GM21526 (cell line): Measurements from ENCODE around the gene BHMT2.

ENCODE experiments used
- ATAC-seq: cut with Tn5 transposase; IDR thresholded peaks from one replicate; pipeline ENCODE4 v1.9.1; 2021; ENCODE audit warnings: moderate library complexity; ENCODE audit not compliant: unreplicated experiment, low FRiP score

The BHMT2 gene

GRCh38 chr5:79059674-79060073, 9.9 kb upstream of the BHMT2 start:
- no peak for ATAC-seq

GRCh38 chr5:79062436-79062835, 7.1 kb upstream of the BHMT2 start:
- no peak for ATAC-seq

- no peak for ATAC-seq
Observed at GRCh38 chr5:79070350-79070667, 742 bp downstream of the BHMT2 start.

GRCh38 chr5:79074641-79075040, 5.1 kb downstream of the BHMT2 start:
- no peak for ATAC-seq

GRCh38 chr5:79075646-79076426, 6.3 kb downstream of the BHMT2 start:
- ATAC-seq = no peak

- ATAC-seq = no peak
Observed at GRCh38 chr5:79076819-79077218, 7.3 kb downstream of the BHMT2 start.

- no peak for ATAC-seq
Observed at GRCh38 chr5:79077680-79078365, 8.3 kb downstream of the BHMT2 start.

- ATAC-seq = no peak
Observed at GRCh38 chr5:79080804-79081203, 11.2 kb downstream of the BHMT2 start.

GRCh38 chr5:79081779-79082178, 12.2 kb downstream of the BHMT2 start:
- no peak for ATAC-seq

- ATAC-seq = no peak
Observed at GRCh38 chr5:79086116-79086515, 16.5 kb downstream of the BHMT2 start.

- no peak for ATAC-seq
Observed at GRCh38 chr5:79088507-79088906, 18.9 kb downstream of the BHMT2 start.

GRCh38 chr5:79091064-79091463, 21.5 kb downstream of the BHMT2 start:
- no peak for ATAC-seq

GRCh38 chr5:79093762-79094161, 24.2 kb downstream of the BHMT2 start:
- no peak for ATAC-seq

- no peak for ATAC-seq
Observed at GRCh38 chr5:79105868-79106267, 36.3 kb downstream of the BHMT2 start.

GRCh38 chr5:79107020-79107796, 37.6 kb downstream of the BHMT2 start:
- ATAC-seq = no peak

GRCh38 chr5:79108086-79108485, 38.5 kb downstream of the BHMT2 start:
- no peak for ATAC-seq

GRCh38 chr5:79108792-79109191, 39.2 kb downstream of the BHMT2 start:
- ATAC-seq = no peak

GRCh38 chr5:79109527-79110492, 40.2 kb downstream of the BHMT2 start:
- ATAC-seq = no peak

GRCh38 chr5:79111387-79111959, 41.9 kb downstream of the BHMT2 start, which contains the start of gene BHMT:
BHMT (plus strand) TSS chr5:79111809; CDS start chr5:79111886, 77 bp downstream.
- no peak for ATAC-seq
